Activated naive CD4-positive, alpha-beta T cell treated with Interleukin-2 at 50 U/mL for 16 hours (primary cell): ENCODE data around the gene EEIG1.

Experiments
- DNase-seq: peaks from one replicate; pipeline ENCODE4 v3.0.0-alpha.2; 2020

EEIG1 gene

DNA sequence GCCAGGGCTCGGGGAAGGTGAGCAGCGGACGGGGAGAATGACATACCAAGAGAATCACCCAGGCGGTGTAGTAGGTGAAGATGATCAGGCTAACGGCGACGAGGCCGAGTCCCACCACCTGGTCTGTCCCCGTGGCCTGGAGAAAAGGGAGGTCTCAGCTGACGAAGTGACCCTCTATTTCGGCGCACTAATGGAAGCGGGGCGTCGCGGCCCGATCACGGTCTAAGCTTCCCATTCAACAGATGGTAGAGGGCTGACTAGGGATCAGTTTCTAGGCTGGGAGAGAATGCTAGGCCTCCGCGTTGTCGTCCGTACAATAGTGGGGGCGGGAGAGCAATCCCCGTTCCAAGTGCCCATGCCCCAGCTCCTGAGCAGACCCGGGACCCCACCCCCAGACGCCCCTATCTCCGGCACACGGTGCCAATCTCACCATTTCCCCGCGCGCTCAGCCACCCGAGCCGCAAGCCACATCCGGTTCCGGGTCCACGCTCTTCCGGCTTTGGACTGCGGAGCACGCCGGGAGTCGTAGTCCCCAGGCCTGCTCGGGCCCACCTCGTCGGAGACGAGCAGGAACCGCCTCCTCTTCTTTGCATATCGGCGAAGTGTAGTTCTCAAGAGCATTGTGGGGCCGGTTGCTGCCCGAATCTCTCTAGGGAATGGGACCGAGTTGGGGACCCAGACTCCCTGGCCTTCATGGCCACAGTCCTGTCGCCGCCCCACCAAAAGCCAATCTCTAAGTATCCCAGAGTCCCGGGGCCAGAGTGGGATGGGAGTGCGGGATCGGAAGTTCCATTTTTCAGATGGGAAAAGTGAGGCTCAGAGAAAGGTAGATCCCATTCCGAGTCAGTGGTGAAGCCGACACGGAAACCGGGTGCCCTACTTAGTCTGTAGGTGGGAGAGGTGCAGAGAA is 43.1 kb downstream of the EEIG1 start, which contains the start of gene DPM2:
Gene DPM2, minus strand, starts transcription at position 467 of the 910 bp plus-strand sequence. Its CDS starts 34 bp downstream, at position 433.
- DNase-seq, result peak; percentile 87

DNA sequence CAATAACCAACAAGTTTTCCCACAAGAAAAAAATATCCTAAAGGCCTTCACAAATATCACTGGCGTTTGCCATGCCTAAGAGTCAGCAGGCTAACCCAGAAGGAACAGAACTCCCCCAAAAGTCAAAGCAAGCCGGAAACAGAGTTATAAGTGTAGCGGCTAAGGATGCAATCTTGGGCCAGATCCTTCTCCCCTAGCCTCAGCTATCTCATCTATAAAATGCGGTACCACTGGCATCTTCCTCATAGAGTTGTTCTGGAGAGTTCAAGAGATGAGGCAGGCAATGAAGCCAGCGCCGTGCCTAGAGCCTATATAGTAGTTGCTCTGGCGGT is 43.8 kb downstream of the EEIG1 start:
- no peak for DNase-seq

GRCh38 chr9:127936347-127936852 is 44.4 kb downstream of the EEIG1 start:
- DNase-seq, result no peak

DNA sequence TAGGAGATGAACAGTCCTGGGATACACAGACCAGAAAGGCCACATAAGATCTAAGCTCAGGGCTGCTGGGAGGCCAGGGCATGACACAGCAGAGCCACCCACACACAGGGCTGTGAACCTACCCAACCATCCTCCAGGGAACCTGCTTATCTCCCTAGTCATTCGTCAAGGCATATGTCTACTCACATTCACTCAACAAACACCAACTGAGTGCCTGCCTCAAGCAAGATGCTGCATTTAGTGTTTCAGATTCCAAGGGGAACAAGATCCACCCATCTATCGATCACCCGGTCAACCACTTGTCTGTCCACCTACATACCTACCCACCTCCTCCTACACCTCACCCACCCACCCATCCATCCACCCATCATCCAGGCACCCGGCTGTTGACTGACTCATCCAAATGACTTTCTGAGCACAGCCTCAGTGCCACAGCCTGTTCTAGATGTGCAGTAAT is 45.0 kb downstream of the EEIG1 start:
- DNase-seq, result peak; percentile 42

DNA sequence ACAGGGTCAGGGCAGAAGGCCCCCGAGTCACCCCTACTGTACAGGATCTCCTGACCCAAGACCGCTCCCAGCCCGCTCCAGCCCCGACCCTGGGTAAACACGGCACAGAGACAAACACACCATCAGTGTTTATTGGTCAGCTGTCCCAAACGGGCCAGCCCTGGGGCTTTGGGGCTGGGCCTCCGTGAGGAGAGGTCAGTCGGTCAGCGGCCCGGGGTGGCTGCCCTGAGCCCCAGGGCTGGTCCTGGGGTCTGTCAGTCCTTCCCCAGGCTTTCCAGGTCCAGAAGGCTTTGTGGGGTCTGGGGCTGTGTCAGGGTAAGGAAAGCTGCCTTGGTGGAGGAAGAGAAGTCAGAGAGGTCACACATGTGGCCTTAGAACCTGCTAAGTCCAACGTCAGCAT is 45.8 kb downstream of the EEIG1 start:
- no peak for DNase-seq

DNA sequence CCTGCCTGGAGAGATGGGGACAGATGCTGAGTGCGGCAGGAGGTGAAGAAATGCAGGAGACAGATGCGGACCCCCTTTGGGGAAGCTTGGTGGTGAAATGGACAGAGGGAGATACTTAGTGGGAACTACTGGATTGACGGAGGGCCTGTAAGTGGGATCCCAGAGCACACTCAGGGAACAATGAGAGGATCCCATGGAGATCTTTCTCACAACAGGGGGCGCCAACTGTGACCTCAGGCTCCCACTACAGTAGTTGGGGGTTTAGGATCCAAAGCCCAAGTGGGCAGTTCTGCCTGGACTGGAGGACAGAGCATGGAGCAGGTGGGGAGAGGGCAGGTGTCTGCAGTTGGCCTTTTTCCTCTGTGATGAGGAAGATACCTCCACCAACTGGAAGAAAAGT is 46.5 kb downstream of the EEIG1 start:
- DNase-seq, result no peak

DNA sequence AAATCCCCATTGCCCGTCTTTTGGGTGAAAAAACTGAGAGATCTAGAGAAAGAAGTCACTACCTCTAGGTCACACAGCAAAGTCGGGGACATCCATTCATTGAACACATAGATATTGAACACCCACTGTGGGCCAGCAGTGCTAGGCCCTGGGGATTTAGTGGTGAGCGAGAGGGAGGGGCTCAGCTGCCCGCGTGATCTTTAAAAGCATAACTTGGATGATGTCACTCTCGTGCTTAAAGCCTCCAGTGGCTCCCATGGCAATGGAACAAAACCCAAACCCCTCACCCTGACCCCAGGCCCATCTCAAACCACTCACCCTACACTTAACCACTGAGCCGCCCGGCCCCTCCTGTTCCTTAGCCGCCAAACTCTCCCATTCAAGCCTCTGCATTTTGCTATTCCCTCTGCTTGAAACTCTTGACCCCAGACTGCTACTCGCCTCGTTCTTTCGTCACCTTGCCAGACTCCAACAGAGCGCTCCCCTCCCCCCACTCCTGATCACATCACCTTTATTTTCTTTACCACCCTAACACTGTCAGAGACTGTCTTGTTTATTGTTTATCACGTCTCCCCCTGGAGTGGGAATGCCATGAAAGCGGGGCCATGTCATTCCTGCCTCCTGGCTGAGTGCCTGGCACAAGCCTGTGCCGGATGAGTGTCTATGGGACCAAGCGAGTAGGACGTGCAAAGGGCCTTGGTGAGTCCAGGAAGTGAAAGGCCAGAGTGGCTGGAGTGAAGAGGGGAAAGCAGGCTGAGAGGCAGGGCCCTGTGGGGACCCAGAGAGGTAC is 49.5 kb downstream of the EEIG1 start:
- DNase-seq, result peak; percentile 32
